Measurements from ENCODE around the gene MPRIP.

The MPRIP gene

DNA sequence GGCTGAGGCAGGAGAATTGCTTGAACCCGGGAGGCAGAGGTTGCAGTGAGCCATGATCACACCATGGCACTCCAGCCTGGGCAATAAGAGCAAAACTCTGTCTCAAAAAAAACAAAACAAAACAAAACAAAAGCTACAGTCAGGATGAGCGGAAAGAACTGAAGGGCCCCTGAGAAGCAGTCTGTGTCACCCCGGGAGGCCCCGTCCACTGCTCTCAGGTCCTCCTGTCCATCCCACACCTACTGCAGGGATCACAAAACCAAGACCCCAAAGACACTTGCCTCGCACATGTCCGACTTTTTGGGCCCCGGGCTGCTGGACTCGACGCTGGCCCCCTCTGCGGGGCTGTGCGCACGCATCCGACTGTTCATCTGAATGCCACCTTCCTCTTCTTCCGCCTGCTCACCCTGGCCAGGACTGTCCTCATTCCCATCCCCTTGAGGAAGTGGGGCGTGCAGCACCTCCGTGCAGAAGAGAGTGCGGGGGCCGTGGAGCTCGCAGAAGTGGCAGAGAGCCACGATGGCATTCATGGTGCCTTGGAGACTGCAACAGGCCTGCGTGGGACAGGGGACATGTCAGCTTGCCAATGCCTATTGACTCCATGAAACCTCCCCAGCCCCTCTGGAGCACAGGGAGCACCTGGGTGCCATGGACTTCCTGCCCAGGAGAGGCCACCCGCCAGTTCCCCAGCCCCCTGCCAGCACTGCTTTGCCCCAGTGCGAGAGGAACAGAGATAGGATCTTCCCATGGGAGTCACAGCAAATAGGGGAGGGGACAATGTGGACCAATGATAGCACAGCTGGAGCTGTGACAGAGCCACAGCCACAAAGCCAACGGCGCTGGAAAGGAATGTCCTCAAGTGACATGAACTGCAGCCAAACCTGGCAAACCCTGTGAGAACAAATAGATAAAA lies 185.6 kb downstream of the MPRIP start:
- Histone ChIP-seq H3K27ac (no peak overlapping the region), H3K4me3 (ENCODE audit: low read depth, low read length) (no peak overlapping the region), H3K27me3 (replicated peaks) (no peaks in the 10 kb centered on the region), H3K36me3 (replicated peaks) (peaks cover 88% of the 10 kb centered on the region)
- TF ChIP-seq, protein P1, sequence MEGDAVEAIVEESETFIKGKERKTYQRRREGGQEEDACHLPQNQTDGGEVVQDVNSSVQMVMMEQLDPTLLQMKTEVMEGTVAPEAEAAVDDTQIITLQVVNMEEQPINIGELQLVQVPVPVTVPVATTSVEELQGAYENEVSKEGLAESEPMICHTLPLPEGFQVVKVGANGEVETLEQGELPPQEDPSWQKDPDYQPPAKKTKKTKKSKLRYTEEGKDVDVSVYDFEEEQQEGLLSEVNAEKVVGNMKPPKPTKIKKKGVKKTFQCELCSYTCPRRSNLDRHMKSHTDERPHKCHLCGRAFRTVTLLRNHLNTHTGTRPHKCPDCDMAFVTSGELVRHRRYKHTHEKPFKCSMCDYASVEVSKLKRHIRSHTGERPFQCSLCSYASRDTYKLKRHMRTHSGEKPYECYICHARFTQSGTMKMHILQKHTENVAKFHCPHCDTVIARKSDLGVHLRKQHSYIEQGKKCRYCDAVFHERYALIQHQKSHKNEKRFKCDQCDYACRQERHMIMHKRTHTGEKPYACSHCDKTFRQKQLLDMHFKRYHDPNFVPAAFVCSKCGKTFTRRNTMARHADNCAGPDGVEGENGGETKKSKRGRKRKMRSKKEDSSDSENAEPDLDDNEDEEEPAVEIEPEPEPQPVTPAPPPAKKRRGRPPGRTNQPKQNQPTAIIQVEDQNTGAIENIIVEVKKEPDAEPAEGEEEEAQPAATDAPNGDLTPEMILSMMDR (IDR thresholded peaks at IDR 0.05; ENCODE audit: low read depth, low read length, missing control alignments): no peak
- DNase-seq: no peak
- in situ Hi-C loops (cut with HindIII; ENCODE audit: low pct_ligation_motif_present, low sequenced_read_pairs): no loop called here

DNA sequence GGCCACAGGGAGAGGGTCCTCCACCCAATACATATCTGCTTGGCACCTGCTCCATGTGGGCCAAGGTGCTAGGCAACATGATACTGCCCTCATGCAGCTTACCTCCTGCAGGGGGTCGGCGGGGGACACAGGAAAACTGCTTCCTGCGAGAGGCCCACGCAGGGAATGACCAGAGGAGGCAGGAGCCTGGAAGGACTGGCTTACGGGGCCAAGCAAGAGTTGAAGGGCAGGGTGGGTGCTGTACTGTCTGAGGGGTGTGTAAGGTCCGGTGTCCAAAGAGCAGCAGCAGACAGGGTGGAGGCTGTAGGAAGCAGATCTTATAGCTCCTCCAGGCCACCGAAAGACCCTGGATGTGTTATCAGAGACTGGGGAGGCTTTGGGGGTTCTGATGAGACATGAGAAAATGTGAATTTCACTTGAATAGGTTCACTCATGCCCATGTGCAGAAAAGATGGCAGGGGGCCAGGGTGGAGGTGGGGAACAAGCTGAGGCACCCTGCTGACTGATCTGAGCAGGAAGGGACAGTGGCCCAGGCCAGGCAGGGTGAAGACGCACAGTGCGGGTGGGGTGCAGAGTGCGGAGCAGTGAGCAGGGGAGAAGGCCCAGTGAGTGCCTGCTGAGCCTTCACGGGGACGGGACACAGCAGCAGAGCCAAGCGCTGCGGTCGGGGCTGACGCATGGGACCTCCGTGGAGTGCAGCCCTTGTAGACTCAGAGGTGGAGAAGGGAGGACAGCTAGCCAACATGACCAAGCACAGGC lies 186.4 kb downstream of the MPRIP start:
- no peak for DNase-seq
- TF ChIP-seq, protein P1 (IDR thresholded peaks at IDR 0.05; ENCODE audit: low read depth, low read length, missing control alignments): no peak
- Histone ChIP-seq H3K27ac (no peak overlapping the region), H3K36me3 (replicated peaks) (peaks cover 80% of the 10 kb centered on the region), H3K4me3 (ENCODE audit: low read depth, low read length) (no peak overlapping the region), H3K27me3 (replicated peaks) (no peaks in the 10 kb centered on the region)
- in situ Hi-C loops (cut with HindIII; ENCODE audit: low pct_ligation_motif_present, low sequenced_read_pairs): no loop called here

DNA sequence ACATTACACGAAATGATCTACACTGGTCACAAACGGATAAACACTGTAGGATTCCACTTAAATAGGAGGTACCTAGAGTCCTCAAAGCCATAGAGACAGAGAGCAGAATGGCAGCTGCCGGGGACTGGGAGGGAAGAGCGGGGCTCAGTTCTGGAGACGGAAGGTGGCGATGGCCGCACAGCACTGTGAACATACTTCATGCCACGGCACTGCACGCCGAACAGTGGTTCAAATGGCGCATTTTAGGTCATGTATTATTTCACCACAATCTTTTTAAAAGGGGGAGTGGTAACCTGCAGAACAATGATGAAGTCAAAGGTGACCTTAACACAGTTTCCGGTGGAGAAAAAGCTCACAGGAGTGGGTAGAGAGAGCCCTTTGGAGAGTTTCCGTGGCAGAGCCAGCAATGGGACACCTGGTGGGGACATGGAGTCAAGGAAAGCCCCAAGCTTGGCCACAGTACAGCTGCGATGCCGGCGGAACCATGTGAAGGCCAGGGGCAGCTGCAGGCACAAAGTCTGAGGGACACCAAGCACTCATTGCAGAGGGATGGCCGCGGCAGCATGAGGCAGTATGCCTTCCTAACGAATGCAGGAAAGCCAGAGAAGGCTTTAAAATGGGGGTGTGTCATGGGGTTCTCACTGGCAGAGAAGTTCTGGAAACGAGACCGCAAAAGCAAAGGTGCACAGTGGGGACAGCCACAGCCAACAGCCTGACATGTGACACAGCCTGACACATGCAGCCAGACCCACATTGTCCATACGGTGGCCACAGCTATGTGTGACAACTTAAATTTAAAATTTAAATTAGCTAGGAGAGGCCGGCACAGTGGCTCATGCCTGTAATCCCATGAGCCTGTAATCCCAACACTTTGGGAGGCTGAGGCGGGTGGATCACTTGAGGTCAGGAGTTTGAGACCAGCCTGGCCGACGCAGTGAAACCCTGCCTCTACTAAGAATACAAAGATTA lies 187.4 kb downstream of the MPRIP start:
- in situ Hi-C loops (cut with HindIII; ENCODE audit: low pct_ligation_motif_present, low sequenced_read_pairs): no loop called here
- H3K27me3 ChIP-seq (replicated peaks): no peaks in the 10 kb centered on the region
- no peak overlapping the region for H3K27ac ChIP-seq
- no peak overlapping the region for H3K4me3 ChIP-seq (ENCODE audit: low read depth, low read length)
- TF ChIP-seq, protein P1 (IDR thresholded peaks at IDR 0.05; ENCODE audit: low read depth, low read length, missing control alignments): no peak
- H3K36me3 ChIP-seq (replicated peaks): peaks cover 70% of the 10 kb centered on the region
- DNase-seq: no peak

DNA sequence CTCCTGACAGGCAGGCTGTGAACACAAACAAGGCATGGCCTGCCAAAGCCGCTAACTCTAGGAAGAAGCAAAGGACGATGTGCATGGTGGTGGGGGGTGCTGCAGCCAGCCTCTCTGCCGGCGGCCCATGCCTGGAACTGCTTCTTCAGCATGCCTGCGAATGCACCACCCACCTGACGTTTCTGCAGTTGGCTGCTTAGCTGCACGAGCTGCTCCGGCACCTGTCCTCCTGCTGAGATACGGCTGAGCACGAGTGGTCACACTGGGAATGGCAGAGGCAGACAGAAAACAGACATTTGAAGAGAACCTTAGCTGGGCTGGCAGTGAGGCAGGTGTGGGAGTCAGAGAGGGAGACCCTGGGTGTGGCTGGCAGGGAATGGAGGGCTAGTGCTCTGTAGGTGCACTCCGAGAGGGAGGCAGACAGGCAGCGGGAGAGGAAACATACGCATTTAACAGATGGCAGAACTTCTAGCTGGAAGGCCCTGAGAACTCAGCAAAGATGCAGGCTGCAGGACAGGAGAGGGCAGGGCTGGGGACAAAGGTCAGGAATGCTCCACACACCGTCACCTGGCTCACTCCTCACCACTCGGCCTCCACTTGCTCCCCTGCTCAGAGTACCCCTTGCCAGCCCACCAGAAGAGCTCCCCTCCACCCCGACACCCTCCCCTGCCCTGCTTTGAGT lies 189.5 kb downstream of the MPRIP start:
- Histone ChIP-seq H3K27ac (no peak overlapping the region), H3K36me3 (replicated peaks) (peaks cover 52% of the 10 kb centered on the region), H3K27me3 (replicated peaks) (no peaks in the 10 kb centered on the region), H3K4me3 (ENCODE audit: low read depth, low read length) (no peak overlapping the region)
- TF ChIP-seq, protein P1 (IDR thresholded peaks at IDR 0.05; ENCODE audit: low read depth, low read length, missing control alignments): no peak
- in situ Hi-C loops (cut with HindIII; ENCODE audit: low pct_ligation_motif_present, low sequenced_read_pairs): no loop called here
- no peak for DNase-seq

DNA sequence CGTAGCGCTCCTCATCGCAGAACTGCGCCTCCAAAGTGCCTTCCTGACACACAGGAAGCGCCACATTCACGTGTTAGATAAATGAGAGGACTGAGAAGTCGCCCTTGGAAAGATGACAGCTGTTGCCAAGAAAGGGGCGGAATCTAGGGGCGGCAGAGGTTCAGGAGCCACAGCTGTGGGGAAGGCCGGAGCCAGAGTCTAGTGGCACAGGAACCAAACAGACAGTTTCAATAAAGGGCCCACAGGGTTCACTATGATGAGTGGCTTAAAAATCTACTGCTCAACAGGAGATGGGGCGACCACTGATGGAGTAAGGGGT lies 190.0 kb downstream of the MPRIP start:
- no peak for DNase-seq
- Histone ChIP-seq H3K36me3 (replicated peaks) (peaks cover 49% of the 10 kb centered on the region), H3K4me3 (ENCODE audit: low read depth, low read length) (no peak overlapping the region), H3K27ac (no peak overlapping the region), H3K27me3 (replicated peaks) (no peaks in the 10 kb centered on the region)
- TF ChIP-seq, protein P1 (IDR thresholded peaks at IDR 0.05; ENCODE audit: low read depth, low read length, missing control alignments): no peak
- in situ Hi-C loops (cut with HindIII; ENCODE audit: low pct_ligation_motif_present, low sequenced_read_pairs): no loop called here
